ENCODE data around the gene DDI2.
"Not testable (repeated sequence)": the region's sequence is repeated elsewhere in the genome, so short reads cannot be mapped to it uniquely, and the experiment has no call there.

The DDI2 gene

GRCh38 chr1:15684042-15684461 lies 66.8 kb downstream of the DDI2 start, which contains the start of gene PLEKHM2:
TSS of gene PLEKHM2 (plus strand) at chr1:15684320. CDS start at chr1:15684559, 239 bp downstream.
- H3K4me3 Mint-ChIP-seq: peak within 1 kb of the TSS; percentile 86 to 89
- peaks cover 0 to 2% of the 10 kb centered on the region in 2 donors for H3K9me3 Mint-ChIP-seq
- peaks cover 40 to 77% of the 10 kb centered on the region in 2 donors for H3K4me1 Mint-ChIP-seq
- no peak for DNase-seq
- peak within 1 kb of the TSS; percentile 95 for H3K27ac Mint-ChIP-seq
- ATAC-seq (replicated peaks): peak; percentile 68 to 75
- no peaks in the 10 kb centered on the region for H3K27me3 Mint-ChIP-seq
- peaks cover 7 to 10% of the 10 kb centered on the region in 2 donors for H3K36me3 Mint-ChIP-seq

DNA sequence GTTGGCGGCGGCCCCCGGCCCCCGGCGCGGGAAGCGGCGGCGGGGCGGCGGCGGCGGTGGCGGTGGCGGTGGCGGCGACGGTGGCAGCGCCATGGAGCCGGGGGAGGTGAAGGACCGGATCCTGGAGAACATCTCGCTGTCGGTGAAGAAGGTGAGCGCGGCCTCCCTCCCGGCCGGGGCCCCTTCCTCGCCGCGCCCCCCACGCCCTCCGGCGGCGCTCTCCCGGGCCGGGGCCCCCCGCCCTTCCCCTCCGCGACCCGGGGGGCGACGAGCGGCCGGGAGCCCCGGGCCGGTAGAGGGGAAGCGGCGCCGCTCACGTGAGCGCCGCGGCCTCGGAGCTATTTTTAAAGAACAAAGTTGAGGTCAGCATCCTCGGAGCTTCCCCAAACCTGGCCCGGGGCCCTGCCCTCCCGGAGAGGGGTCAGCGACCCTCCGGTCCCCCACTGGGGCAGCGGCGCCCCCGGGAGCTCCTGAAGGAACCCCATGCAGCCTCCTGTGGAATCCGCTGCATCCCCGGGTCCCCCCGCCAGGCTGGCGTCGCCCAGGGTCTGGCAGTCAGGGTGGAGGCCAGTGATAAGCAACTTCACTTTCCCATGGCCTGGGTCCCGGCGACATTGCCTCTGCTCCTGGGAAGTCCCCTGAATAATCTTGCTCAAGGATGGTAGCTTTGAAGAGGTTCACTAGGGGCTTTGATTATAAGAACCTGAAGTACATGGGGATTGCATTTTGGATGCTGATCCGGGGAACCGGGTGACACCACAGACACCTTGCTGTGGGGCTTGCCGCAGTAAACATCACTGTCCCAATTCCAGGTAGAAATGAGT lies 67.4 kb downstream of the DDI2 start:
- Mint-ChIP-seq H3K4me3 (peak overlapping the region; percentile 86 to 89), H3K27me3 (no peaks in the 10 kb centered on the region), H3K27ac (peak overlapping the region; percentile 95), H3K9me3 (peaks cover 0 to 2% of the 10 kb centered on the region in 2 donors), H3K4me1 (peaks cover 38 to 71% of the 10 kb centered on the region in 2 donors), H3K36me3 (peaks cover 10 to 12% of the 10 kb centered on the region in 2 donors)
- DNase-seq (peak; percentile 27), ATAC-seq (replicated peaks) (peak; percentile 28 to 33)

DNA sequence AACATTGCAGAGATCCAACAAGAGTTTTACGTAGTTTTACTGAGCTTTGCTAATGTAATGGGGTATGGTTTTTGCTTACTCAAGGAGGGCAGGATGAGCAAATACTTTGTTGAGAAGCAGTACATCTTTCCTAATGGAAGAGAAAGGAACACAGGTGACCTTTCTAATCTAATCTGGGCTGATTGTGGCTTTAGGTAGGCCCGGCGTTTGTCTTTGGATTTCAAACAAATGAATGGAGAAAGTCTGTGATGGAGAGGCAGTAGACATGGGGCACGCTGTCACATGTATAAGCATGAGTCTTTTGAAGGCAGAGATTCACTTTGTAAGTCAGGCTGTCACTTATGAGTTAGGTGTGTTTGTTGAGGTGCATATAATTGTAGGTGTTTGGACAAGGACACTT lies 68.6 kb downstream of the DDI2 start:
- no peak overlapping the region for H3K27ac Mint-ChIP-seq
- peaks cover 0 to 2% of the 10 kb centered on the region in 2 donors for H3K9me3 Mint-ChIP-seq
- DNase-seq (no peak), ATAC-seq (replicated peaks) (no peak)
- H3K4me3 Mint-ChIP-seq: peak overlapping the region; percentile 39 to 58
- peaks cover 36 to 66% of the 10 kb centered on the region in 2 donors for H3K4me1 Mint-ChIP-seq
- H3K36me3 Mint-ChIP-seq: peaks cover 12 to 15% of the 10 kb centered on the region in 2 donors
- H3K27me3 Mint-ChIP-seq: no peaks in the 10 kb centered on the region

- no peak overlapping the region for H3K4me3 Mint-ChIP-seq
- ATAC-seq (replicated peaks): no peak
These were observed 70.2 kb downstream of the DDI2 start for GRCh38 chr1:15687446-15687845.

GRCh38 chr1:15690317-15690716 lies 73.1 kb downstream of the DDI2 start:
- Mint-ChIP-seq H3K4me3 (no peak overlapping the region), H3K27ac (no peak overlapping the region), H3K36me3 (peaks cover 26 to 31% of the 10 kb centered on the region in 2 donors), H3K27me3 (no peaks in the 10 kb centered on the region), H3K4me1 (peaks cover 42 to 69% of the 10 kb centered on the region in 2 donors), H3K9me3 (peaks cover 0 to 2% of the 10 kb centered on the region in 2 donors)
- ATAC-seq (replicated peaks) (no peak), DNase-seq (no peak)

More at GRCh38 chr1:15687446-15687845, 70.2 kb downstream of the DDI2 start:
- H3K36me3 Mint-ChIP-seq: peaks cover 14 to 19% of the 10 kb centered on the region in 2 donors
- H3K27me3 Mint-ChIP-seq: no peaks in the 10 kb centered on the region
- no peak for DNase-seq
- peaks cover 0 to 2% of the 10 kb centered on the region in 2 donors for H3K9me3 Mint-ChIP-seq
- peaks cover 31 to 66% of the 10 kb centered on the region in 2 donors for H3K4me1 Mint-ChIP-seq
- H3K27ac Mint-ChIP-seq: no peak overlapping the region

DNA sequence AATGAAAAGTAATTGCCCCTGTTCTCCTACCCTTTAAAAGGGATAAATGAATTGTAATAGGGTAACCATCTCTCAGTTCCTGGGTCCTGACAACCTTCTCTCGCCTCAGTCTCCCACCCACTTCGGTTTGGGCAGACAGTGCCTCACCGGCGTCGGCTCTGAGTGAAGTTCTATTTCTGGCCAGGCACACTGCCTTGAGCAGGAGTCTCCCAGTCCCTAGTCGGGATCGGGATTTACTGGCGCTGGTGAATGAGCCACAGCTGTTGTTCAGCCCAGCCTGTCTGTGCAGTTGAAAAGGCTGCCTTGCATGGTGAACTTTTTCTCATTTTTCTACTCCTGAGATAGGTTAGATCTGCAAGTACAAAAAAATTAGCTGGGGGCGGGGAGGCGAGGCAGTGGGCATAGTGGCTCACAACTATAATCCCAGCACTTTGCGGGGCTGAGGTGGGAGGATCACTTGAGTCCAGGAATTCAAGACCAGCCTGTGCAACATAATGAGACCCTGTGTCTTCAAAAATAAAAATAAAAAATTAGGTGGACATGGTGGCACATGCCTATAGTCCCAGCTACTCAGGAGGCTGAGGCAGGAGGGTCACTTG lies 74.3 kb downstream of the DDI2 start:
- no peak for DNase-seq

GRCh38 chr1:15692121-15692682 lies 74.9 kb downstream of the DDI2 start:
- Mint-ChIP-seq H3K4me3 (peak overlapping the region; percentile 11 to 15), H3K4me1 (peaks cover 46 to 74% of the 10 kb centered on the region in 2 donors), H3K36me3 (peaks cover 26 to 39% of the 10 kb centered on the region in 2 donors), H3K27me3 (no peaks in the 10 kb centered on the region), H3K9me3 (peaks cover 0 to 2% of the 10 kb centered on the region in 2 donors), H3K27ac (peak overlapping the region; percentile 87)
- ATAC-seq (replicated peaks) (no peak), DNase-seq (no peak)

More for the DNA sequence above, 74.3 kb downstream of the DDI2 start:
- ATAC-seq (replicated peaks): no peak
- Mint-ChIP-seq H3K27me3 (no peaks in the 10 kb centered on the region), H3K4me3 (peak overlapping the region in 1 of 2 donors; percentile 15), H3K27ac (peak overlapping the region; percentile 87), H3K36me3 (peaks cover 26 to 36% of the 10 kb centered on the region in 2 donors), H3K9me3 (peaks cover 0 to 2% of the 10 kb centered on the region in 2 donors), H3K4me1 (peaks cover 42 to 73% of the 10 kb centered on the region in 2 donors)

DNA sequence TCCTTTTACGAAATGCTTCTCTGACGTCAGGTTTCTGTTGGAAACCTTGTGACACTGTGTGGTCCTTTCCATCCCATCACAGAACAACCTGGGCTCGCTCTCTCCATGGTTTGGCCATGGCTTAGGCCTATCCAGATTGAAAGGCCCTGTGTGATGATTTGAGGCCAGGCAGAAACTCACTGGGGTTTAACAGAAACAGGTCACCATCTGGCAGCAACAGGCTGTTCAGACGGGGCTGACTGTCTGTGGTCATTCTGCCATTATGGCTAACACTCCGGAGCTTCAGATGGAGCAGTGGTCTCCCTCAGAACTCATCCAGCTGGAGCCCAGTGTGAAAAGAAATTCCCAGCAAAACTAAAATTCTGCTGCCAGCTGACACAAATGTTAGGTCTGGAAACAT lies 76.1 kb downstream of the DDI2 start:
- Mint-ChIP-seq H3K9me3 (no peaks in the 10 kb centered on the region), H3K36me3 (peaks cover 20 to 32% of the 10 kb centered on the region in 2 donors), H3K4me1 (peaks cover 44 to 70% of the 10 kb centered on the region in 2 donors), H3K27ac (peak overlapping the region; percentile 80), H3K27me3 (no peaks in the 10 kb centered on the region), H3K4me3 (no peak overlapping the region)
- no peak for DNase-seq
- ATAC-seq (replicated peaks): no peak

DNA sequence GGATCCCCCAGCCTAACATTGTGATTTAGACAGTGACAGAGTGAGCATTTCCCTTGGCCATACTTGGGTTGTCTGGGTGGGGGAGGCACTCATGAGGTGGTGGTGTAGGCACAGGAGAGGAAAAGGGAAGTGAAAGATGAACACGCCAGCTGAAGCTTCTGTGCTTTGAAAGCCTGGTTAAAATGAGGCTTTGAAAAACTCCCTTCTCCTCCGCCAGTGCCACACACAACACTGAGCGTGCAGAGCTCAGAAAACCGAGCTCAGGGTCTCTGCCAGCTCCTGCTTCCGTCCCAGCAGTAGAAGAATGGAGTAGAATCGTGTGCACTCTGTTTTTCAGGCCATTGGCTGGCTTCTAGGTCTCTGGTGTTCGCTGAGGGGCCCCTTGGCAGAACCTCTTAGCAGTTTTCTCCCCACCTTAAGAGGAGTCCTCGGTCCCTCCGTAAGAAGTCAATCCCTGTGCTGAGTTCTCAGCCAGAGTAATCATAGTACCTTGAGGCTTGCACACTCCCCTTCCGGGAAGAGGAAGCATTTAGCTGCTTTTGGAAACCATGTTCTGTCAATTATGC lies 79.8 kb downstream of the DDI2 start:
- Mint-ChIP-seq H3K9me3 (no peaks in the 10 kb centered on the region), H3K27ac (peak overlapping the region; percentile 98), H3K4me1 (peaks cover 37 to 64% of the 10 kb centered on the region in 2 donors), H3K27me3 (no peaks in the 10 kb centered on the region), H3K36me3 (peaks cover 17 to 29% of the 10 kb centered on the region in 2 donors), H3K4me3 (peak overlapping the region; percentile 85)
- DNase-seq: peak; percentile 80
- peak; percentile 99 for ATAC-seq (replicated peaks)

- Mint-ChIP-seq H3K27ac (peak overlapping the region; percentile 86), H3K27me3 (no peaks in the 10 kb centered on the region), H3K36me3 (peaks cover 16 to 31% of the 10 kb centered on the region in 2 donors), H3K4me1 (peaks cover 38 to 61% of the 10 kb centered on the region in 2 donors), H3K4me3 (peak overlapping the region in 1 of 2 donors; percentile 58), H3K9me3 (no peaks in the 10 kb centered on the region)
- DNase-seq (no peak), ATAC-seq (replicated peaks) (no peak)
These were observed 80.9 kb downstream of the DDI2 start for GRCh38 chr1:15698201-15698600.

- H3K9me3 Mint-ChIP-seq; H3K27me3 Mint-ChIP-seq; DNase-seq; ATAC-seq (replicated peaks); H3K27ac Mint-ChIP-seq; H3K4me3 Mint-ChIP-seq: not testable (repeated sequence)
- peaks cover 37 to 62% of the 10 kb centered on the region in 2 donors for H3K4me1 Mint-ChIP-seq
- peaks cover 11 to 31% of the 10 kb centered on the region in 2 donors for H3K36me3 Mint-ChIP-seq
These were observed 82.1 kb downstream of the DDI2 start for GRCh38 chr1:15699321-15699720.

- no peak for ATAC-seq (replicated peaks)
- H3K9me3 Mint-ChIP-seq: no peaks in the 10 kb centered on the region
These were observed 83.2 kb downstream of the DDI2 start for GRCh38 chr1:15700508-15700907.

GRCh38 chr1:15701784-15702183 lies 84.5 kb downstream of the DDI2 start:
- ATAC-seq (replicated peaks) (no peak), DNase-seq (no peak)
- Mint-ChIP-seq H3K27ac (no peak overlapping the region), H3K27me3 (no peaks in the 10 kb centered on the region), H3K4me1 (peaks cover 26 to 57% of the 10 kb centered on the region in 2 donors), H3K9me3 (no peaks in the 10 kb centered on the region), H3K36me3 (peaks cover 13 to 39% of the 10 kb centered on the region in 2 donors), H3K4me3 (no peak overlapping the region)

More at GRCh38 chr1:15700508-15700907, 83.2 kb downstream of the DDI2 start:
- H3K36me3 Mint-ChIP-seq: peaks cover 7 to 36% of the 10 kb centered on the region in 2 donors
- H3K4me1 Mint-ChIP-seq: peaks cover 29 to 60% of the 10 kb centered on the region in 2 donors
- H3K4me3 Mint-ChIP-seq: no peak overlapping the region
- no peak overlapping the region for H3K27ac Mint-ChIP-seq
- no peaks in the 10 kb centered on the region for H3K27me3 Mint-ChIP-seq
- DNase-seq: no peak

Measured in stimulated activated naive B cell treated with anti-CD40 and anti-IgM and Interleukin-4, amounts not matched to agents 10 μg/mL and 1 μg/mL and 100 μg/mL, for 72 hours (primary cell).